Stimulated activated CD8-positive, alpha-beta memory T cell treated with anti-CD3 and anti-CD28 coated beads, Interleukin-12 subunit alpha, Interleukin-12 subunit beta, amount 100 ng/mL, for 24 hours (primary cell): ENCODE measurements around the gene LARP4B.
"Not testable (repeated sequence)": the region's sequence is repeated elsewhere in the genome, so short reads cannot be mapped to it uniquely, and the experiment has no call there.

Experiments
- DNase-seq: peaks from one replicate; pipeline ENCODE4 v3.0.0-alpha.2; 2020; ENCODE audit errors: extremely low read depth

Gene LARP4B

DNA sequence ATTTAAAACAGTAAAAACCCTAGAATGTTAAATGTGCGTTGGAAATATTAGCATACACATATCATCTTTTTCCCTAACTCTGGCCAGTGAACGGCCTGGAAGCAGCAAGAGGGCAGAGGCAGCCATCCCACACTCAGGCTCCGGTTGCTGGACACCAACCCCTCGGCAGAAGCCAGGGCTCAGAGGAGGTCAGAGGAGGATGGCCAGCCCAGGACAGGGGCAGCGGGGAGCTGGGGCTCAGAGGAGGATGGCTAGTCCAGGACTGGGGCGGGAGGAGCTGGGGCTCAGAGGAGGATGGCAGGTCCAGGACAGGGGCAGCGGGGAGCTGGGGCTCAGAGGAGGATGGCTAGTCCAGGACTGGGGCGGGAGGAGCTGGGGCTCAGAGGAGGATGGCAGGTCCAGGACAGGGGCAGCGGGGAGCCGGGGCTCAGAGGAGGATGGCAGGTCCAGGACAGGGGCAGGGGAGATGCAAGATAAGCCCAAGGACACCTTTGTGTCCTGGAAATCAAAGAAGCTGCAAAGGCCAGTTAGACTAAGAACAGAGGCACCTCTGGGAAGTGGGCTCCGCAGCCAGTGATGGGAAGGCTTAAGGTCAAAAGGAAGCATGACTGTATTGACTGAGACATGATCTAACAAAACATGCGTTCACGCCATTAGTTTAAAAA is 161.3 kb downstream of the LARP4B start:
- DNase-seq, result not testable (repeated sequence)

GRCh38 chr10:767794-768193 is 163.7 kb downstream of the LARP4B start:
- no peak for DNase-seq

GRCh38 chr10:767211-767610 is 164.3 kb downstream of the LARP4B start:
- DNase-seq, result no peak

DNA sequence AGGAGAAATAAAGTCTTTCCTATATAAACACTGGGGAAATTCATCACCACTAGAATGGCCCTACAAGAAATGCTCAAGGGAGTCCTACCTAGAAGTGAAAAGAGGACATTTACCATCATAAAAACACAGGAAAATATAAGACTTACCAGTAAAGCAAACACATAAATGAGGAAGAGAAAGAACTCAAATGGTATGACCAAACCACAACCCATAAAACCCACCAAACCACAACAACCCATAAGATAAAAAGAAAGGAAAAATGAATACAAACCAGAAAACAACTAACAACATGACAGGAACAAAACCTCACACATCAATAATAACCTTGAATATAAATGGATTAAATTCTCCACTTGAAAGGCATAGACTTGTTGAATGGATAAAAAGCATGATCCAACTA is 170.1 kb downstream of the LARP4B start:
- DNase-seq, result no peak

GRCh38 chr10:760622-761021 is 170.9 kb downstream of the LARP4B start:
- no peak for DNase-seq

DNA sequence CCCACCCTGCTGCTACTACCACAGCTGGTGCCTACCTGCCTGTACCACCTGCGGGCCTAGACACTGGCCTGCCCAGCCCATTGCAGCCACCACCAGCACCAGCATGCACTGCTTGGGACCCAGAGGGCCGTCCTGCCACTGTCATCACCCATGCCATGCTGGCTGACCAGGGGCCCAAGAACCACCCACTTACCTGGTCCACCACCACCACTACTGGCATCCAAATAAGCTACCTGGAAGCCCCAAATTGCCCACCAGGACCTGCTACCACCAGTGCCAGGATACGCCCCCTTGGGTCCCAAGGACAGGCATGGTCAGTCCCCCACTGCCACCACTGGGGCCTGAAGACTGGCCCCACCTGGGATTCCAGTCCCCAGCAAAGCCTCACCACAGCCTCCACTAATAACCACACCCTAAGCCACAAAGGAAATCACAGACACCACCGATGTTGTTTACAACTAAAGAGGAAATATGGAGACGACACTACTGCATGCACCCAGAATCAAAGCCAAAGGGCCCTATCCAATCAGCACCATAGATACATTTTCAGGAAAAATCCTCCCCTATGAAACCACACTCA is 171.5 kb downstream of the LARP4B start:
- no peak for DNase-seq
